ENCODE results near the gene SIGLEC7.

The SIGLEC7 gene

GRCh38 chr19:51127755-51128154 lies 14.3 kb upstream of the SIGLEC7 start:
- H3K4me2 ChIP-seq (ENCODE audit: low read length): no peak overlapping the region
- TF ChIP-seq EZH2 (IDR thresholded peaks at IDR 0.05; ENCODE audit: borderline replicate concordance, low read length): no peak
- no peaks in the 10 kb centered on the region for H4K20me1 ChIP-seq (ENCODE audit: insufficient read depth, low read length)
- H3K9ac ChIP-seq (ENCODE audit: low read length): no peak overlapping the region
- H3K9me2 ChIP-seq (ENCODE audit: low read depth, low read length): no peaks in the 10 kb centered on the region
- no peak overlapping the region for H3K27ac ChIP-seq (ENCODE audit: low read depth, low read length, poor library complexity, severe bottlenecking)
- H3K9me3 ChIP-seq (ENCODE audit: low read length): no peaks in the 10 kb centered on the region
- H3K27me3 ChIP-seq (ENCODE audit: insufficient read depth, low read length): no peaks in the 10 kb centered on the region; the same call in 1 of the 2 replicates
- H3K4me1 ChIP-seq (ENCODE audit: insufficient read depth, low read length, severe bottlenecking): no peaks in the 10 kb centered on the region
- H3K79me2 ChIP-seq (ENCODE audit: insufficient read depth, low read length): no peaks in the 10 kb centered on the region
- no peak overlapping the region for H3K4me3 ChIP-seq (ENCODE audit: low read depth, low read length, poor library complexity, severe bottlenecking)
- no peaks in the 10 kb centered on the region for H3F3A ChIP-seq (ENCODE audit: insufficient read depth, low read length)
- no peaks in the 10 kb centered on the region for H3K36me3 ChIP-seq (ENCODE audit: insufficient read depth, low read length)
- no peak overlapping the region for H2AFZ ChIP-seq (ENCODE audit: low read length)

- H3K36me3 ChIP-seq (ENCODE audit: insufficient read depth, low read length): no peaks in the 10 kb centered on the region
- H4K20me1 ChIP-seq (ENCODE audit: insufficient read depth, low read length): no peaks in the 10 kb centered on the region
- H3K9ac ChIP-seq (ENCODE audit: low read length): no peak overlapping the region
- H3K27me3 ChIP-seq (ENCODE audit: insufficient read depth, low read length): no peaks in the 10 kb centered on the region; the same call in 1 of the 2 replicates
- no peaks in the 10 kb centered on the region for H3K9me2 ChIP-seq (ENCODE audit: low read depth, low read length)
- no peaks in the 10 kb centered on the region for H3F3A ChIP-seq (ENCODE audit: insufficient read depth, low read length)
- no peak overlapping the region for H3K4me2 ChIP-seq (ENCODE audit: low read length)
- TF ChIP-seq EZH2 (IDR thresholded peaks at IDR 0.05; ENCODE audit: borderline replicate concordance, low read length) (no peak), CTCF (IDR thresholded peaks at IDR 0.05; ENCODE audit: low read length) (no peak)
- no peak overlapping the region for H3K4me3 ChIP-seq (ENCODE audit: low read depth, low read length, poor library complexity, severe bottlenecking)
- H3K79me2 ChIP-seq (ENCODE audit: insufficient read depth, low read length): no peaks in the 10 kb centered on the region
- H3K27ac ChIP-seq (ENCODE audit: low read depth, low read length, poor library complexity, severe bottlenecking): no peak overlapping the region
- H2AFZ ChIP-seq (ENCODE audit: low read length): no peak overlapping the region
- no peaks in the 10 kb centered on the region for H3K4me1 ChIP-seq (ENCODE audit: insufficient read depth, low read length, severe bottlenecking)
- H3K9me3 ChIP-seq (ENCODE audit: low read length): no peaks in the 10 kb centered on the region
Measured at GRCh38 chr19:51128227-51128626, 13.9 kb upstream of the SIGLEC7 start.

- H3K9ac ChIP-seq (ENCODE audit: low read length): no peak overlapping the region
- no peaks in the 10 kb centered on the region for H3K79me2 ChIP-seq (ENCODE audit: insufficient read depth, low read length)
- no peak overlapping the region for H3K27ac ChIP-seq (ENCODE audit: low read depth, low read length, poor library complexity, severe bottlenecking)
- H3K36me3 ChIP-seq (ENCODE audit: insufficient read depth, low read length): no peaks in the 10 kb centered on the region
- H4K20me1 ChIP-seq (ENCODE audit: insufficient read depth, low read length): no peaks in the 10 kb centered on the region
- H3F3A ChIP-seq (ENCODE audit: insufficient read depth, low read length): no peaks in the 10 kb centered on the region
- peaks cover under 1% of the 10 kb centered on the region; the same call in 1 of the 2 replicates for H3K27me3 ChIP-seq (ENCODE audit: insufficient read depth, low read length)
- no peak overlapping the region for H3K4me3 ChIP-seq (ENCODE audit: low read depth, low read length, poor library complexity, severe bottlenecking)
- H3K9me3 ChIP-seq (ENCODE audit: low read length): no peaks in the 10 kb centered on the region
- no peak overlapping the region for H2AFZ ChIP-seq (ENCODE audit: low read length)
- H3K4me1 ChIP-seq (ENCODE audit: insufficient read depth, low read length, severe bottlenecking): no peaks in the 10 kb centered on the region
- no peaks in the 10 kb centered on the region for H3K9me2 ChIP-seq (ENCODE audit: low read depth, low read length)
- TF ChIP-seq EZH2 (IDR thresholded peaks at IDR 0.05; ENCODE audit: borderline replicate concordance, low read length): no peak
- no peak for TF ChIP-seq CTCF (IDR thresholded peaks at IDR 0.05; ENCODE audit: low read length)
- H3K4me2 ChIP-seq (ENCODE audit: low read length): no peak overlapping the region
Measured at GRCh38 chr19:51129716-51130115, 12.4 kb upstream of the SIGLEC7 start.

Measured in OCI-LY1 (cell line).